HG02798 (cell line): ENCODE measurements around the gene SPACA9.

ENCODE experiments used
- ATAC-seq: cut with Tn5 transposase; IDR thresholded peaks from one replicate; pipeline ENCODE4 v1.9.1; 2021; ENCODE audit warnings: mild to moderate bottlenecking; ENCODE audit not compliant: unreplicated experiment, poor library complexity

Gene SPACA9

DNA sequence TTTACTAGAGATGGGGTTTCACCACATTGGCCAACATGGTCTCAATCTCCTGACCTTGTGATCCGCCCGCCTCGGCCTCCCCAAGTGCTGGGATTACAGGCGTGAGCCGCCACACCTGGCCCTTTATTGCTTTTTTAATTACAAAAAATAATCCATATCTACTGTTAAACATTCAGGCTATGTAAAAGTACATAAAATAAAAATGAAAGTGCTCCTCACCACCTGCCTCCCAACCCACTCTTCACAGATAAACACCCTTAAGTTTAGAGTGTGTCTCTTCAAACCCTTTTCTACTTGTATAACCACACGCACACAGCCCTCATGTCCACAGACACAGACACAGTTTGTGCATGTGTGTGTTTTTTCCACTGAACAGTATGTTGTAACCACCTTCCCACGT is 49.0 kb downstream of the SPACA9 start:
- ATAC-seq = no peak

DNA sequence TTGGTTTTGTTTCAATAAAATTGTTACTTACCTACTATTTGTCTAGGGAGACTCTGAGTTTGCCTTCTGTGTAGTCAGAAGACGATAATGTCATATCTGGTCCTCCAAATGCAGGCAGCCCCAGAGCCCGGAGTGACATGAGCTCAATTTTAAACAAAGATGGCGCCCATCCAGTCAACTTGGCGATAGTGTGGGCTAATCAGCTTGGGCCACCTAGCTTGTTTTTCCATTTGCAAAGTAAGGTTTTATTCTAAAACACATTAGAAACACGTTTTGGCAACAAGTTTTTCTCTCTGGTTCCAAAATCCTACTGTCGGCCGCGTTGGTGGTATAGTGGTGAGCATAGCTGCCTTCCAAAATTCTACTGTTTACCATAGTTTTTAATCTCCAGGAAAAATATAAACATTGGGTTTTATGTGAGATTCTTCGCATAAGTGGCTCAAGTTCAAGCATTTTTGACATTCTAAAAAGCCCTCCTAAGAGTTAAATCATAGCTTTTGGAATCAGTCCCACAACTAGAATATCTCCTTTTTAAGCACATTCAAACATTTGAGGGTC is 52.6 kb downstream of the SPACA9 start:
- no peak for ATAC-seq

DNA sequence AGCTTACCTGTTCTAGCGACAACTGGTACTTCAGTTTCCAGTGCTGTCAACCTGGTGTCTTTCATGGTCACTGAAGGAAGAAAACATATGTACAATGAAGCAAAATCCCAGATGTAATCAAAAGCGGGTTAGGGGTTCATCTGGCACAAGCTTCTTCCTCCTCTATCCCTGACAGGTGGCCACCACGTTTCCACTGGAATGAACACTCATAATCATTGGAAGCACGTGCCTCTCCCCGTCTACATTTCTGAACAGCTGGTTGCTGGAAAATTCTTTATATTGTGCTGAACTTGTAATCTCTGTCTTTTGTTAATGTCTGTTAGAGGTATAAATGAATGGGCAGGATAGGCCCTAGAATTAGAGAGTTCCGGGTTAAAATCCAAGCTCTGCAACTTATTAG is 56.3 kb downstream of the SPACA9 start:
- ATAC-seq = no peak

DNA sequence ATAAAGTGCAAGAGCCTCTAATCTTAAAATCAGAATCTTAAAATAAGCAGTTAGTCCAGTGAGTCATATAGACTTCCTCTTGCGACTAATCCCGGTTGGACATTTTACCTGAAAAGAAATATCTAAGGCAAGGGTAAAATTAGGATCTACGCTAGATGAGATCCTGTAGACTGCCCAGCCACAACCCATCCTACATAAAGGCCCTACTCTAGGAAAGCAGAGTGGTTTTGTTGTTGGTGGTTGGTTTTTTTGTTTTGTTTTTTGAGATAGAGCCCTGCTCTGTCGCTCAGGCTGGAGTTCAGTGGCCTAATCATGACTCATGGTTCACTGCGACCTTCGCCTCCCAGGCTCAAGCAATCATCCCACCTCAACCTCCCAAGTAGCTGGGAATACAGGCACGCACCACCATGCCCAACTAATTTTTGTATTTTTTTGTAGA is 58.8 kb downstream of the SPACA9 start:
- ATAC-seq = no peak

DNA sequence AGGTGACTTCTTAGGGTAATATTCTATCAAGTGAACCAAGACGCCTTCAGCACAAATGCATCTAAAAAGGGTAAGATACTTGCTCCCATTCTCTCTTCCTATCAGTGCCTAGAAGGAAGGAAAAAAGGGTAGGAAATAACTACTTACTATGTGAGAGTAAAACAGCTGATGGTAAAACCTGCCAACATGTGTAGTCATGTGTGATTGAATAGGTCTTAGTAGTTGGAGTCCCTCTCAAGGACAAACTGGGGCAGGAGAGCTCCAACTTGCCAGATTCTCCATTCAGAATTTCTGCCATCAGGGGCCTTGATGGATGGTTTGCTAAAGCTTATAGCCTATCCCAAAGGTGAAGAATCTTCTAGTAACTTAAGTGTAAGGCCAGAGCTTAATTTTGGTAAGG is 60.5 kb downstream of the SPACA9 start:
- ATAC-seq = no peak
